Measurements from ENCODE around the gene CASKIN1. TPM values are rescaled to one million over a fixed set of nuclear protein-coding genes. Genes with fewer than 3 reads are reported as not detected.

CASKIN1 gene
- total RNA-seq, 2 donors from 2014 or later: 8.2 to 9.7 TPM

- Mint-ChIP-seq H3K9me3 (no peaks in the 10 kb centered on the region), H3K36me3 (ENCODE audit: low read depth) (no peaks in the 10 kb centered on the region), H3K4me3 (no peak overlapping the region), H3K4me1 (no peaks in the 10 kb centered on the region), H3K27ac (no peak overlapping the region), H3K27me3 (ENCODE audit: insufficient read depth) (no peaks in the 10 kb centered on the region)
- H3K4me1 ChIP-seq (ENCODE audit: control insufficient read depth, insufficient read depth, low read length): no peaks in the 10 kb centered on the region
- no peaks in the 10 kb centered on the region for H3K27me3 ChIP-seq (ENCODE audit: control insufficient read depth, insufficient read depth, low read length, poor library complexity, severe bottlenecking)
- WGBS, 2 experiments (ENCODE audit: insufficient coverage in 1 of 2, insufficient read length in 1 of 2): 95 to 96% methylated on average over 15 to 25 of the region's 25 CpGs
- H3K9me3 ChIP-seq (ENCODE audit: control insufficient read depth, low read length): no peaks in the 10 kb centered on the region
- no peak for DNase-seq
- H3K4me3 ChIP-seq (ENCODE audit: low read length): no peak overlapping the region
- TF ChIP-seq CTCF (conservative IDR thresholded peaks at IDR 0.05): no peak
- no peaks in the 10 kb centered on the region for H3K36me3 ChIP-seq (ENCODE audit: control insufficient read depth, insufficient read depth, low read length)
- H3K9ac ChIP-seq (ENCODE audit: extremely low read depth, low read length, poor library complexity, severe bottlenecking): no peak overlapping the region
- no peak overlapping the region for H3K27ac ChIP-seq (ENCODE audit: low read depth, low read length)
Observed at GRCh38 chr16:2189252-2189893, 7.0 kb downstream of the CASKIN1 start.

- H3K27ac ChIP-seq (ENCODE audit: low read depth, low read length): no peak overlapping the region
- 96 to 100% methylated on average over 2 to 8 of the region's 8 CpGs for WGBS, 2 experiments (ENCODE audit: insufficient coverage in 1 of 2, insufficient read length in 1 of 2)
- no peak overlapping the region for H3K9ac ChIP-seq (ENCODE audit: extremely low read depth, low read length, poor library complexity, severe bottlenecking)
- H3K27me3 ChIP-seq (ENCODE audit: control insufficient read depth, insufficient read depth, low read length, poor library complexity, severe bottlenecking): no peaks in the 10 kb centered on the region
- H3K27me3 Mint-ChIP-seq (ENCODE audit: insufficient read depth): no peaks in the 10 kb centered on the region
- H3K4me1 ChIP-seq (ENCODE audit: control insufficient read depth, insufficient read depth, low read length): no peaks in the 10 kb centered on the region
- H3K27ac Mint-ChIP-seq: no peak overlapping the region
- no peaks in the 10 kb centered on the region for H3K9me3 Mint-ChIP-seq
- no peak overlapping the region for H3K4me3 Mint-ChIP-seq
- no peaks in the 10 kb centered on the region for H3K4me1 Mint-ChIP-seq
- H3K36me3 ChIP-seq (ENCODE audit: control insufficient read depth, insufficient read depth, low read length): no peaks in the 10 kb centered on the region
- DNase-seq: no peak
- no peaks in the 10 kb centered on the region for H3K9me3 ChIP-seq (ENCODE audit: control insufficient read depth, low read length)
- no peaks in the 10 kb centered on the region for H3K36me3 Mint-ChIP-seq (ENCODE audit: low read depth)
- H3K4me3 ChIP-seq (ENCODE audit: low read length): no peak overlapping the region
- no peak for TF ChIP-seq CTCF (conservative IDR thresholded peaks at IDR 0.05)
Observed at GRCh38 chr16:2188395-2188794, 8.0 kb downstream of the CASKIN1 start.

GRCh38 chr16:2187212-2187611, 9.2 kb downstream of the CASKIN1 start:
- DNase-seq: no peak
- Histone ChIP-seq H3K4me3 (ENCODE audit: low read length) (no peak overlapping the region), H3K27ac (ENCODE audit: low read depth, low read length) (no peak overlapping the region), H3K9me3 (ENCODE audit: control insufficient read depth, low read length) (no peaks in the 10 kb centered on the region), H3K9ac (ENCODE audit: extremely low read depth, low read length, poor library complexity, severe bottlenecking) (no peak overlapping the region), H3K27me3 (ENCODE audit: control insufficient read depth, insufficient read depth, low read length, poor library complexity, severe bottlenecking) (no peaks in the 10 kb centered on the region), H3K4me1 (ENCODE audit: control insufficient read depth, insufficient read depth, low read length) (no peaks in the 10 kb centered on the region), H3K36me3 (ENCODE audit: control insufficient read depth, insufficient read depth, low read length) (no peaks in the 10 kb centered on the region)
- no peak for TF ChIP-seq CTCF (conservative IDR thresholded peaks at IDR 0.05)
- no peak overlapping the region for H3K4me3 Mint-ChIP-seq
- no peaks in the 10 kb centered on the region for H3K4me1 Mint-ChIP-seq
- H3K9me3 Mint-ChIP-seq: no peaks in the 10 kb centered on the region
- H3K36me3 Mint-ChIP-seq (ENCODE audit: low read depth): no peaks in the 10 kb centered on the region
- H3K27me3 Mint-ChIP-seq (ENCODE audit: insufficient read depth): no peaks in the 10 kb centered on the region
- H3K27ac Mint-ChIP-seq: no peak overlapping the region
- WGBS, 2 experiments (ENCODE audit: insufficient coverage in 1 of 2, insufficient read length in 1 of 2): 90 to 92% methylated on average over 6 to 17 of the region's 17 CpGs
